ENCODE results near the gene XRRA1. TPM values are rescaled to one million over a fixed set of nuclear protein-coding genes. Genes with fewer than 3 reads are reported as not detected.

The XRRA1 gene
- total and polyA plus RNA-seq, 9 donors: 4.2 to 31.1 (median 13.0) TPM

GRCh38 chr11:74937696-74938475 lies 11.0 kb downstream of the XRRA1 start:
- TF ChIP-seq EP300 (IDR thresholded peaks at IDR 0.05): no peak
- TF ChIP-seq POLR2A (IDR thresholded peaks at IDR 0.05): no peak
- no peak for TF ChIP-seq CTCF (IDR thresholded peaks at IDR 0.05)
- Histone ChIP-seq H3K27ac (no peak overlapping the region), H3K4me1 (ENCODE audit: insufficient read depth) (no peaks in the 10 kb centered on the region), H3K4me3 (no peak overlapping the region), H3K27me3 (no peaks in the 10 kb centered on the region), H3K36me3 (no peaks in the 10 kb centered on the region), H3K9me3 (no peaks in the 10 kb centered on the region)
- 90 to 91% (median 91%) methylated on average over 5 of the region's 5 CpGs for WGBS, 3 donors
- DNase-seq: no peak
- intact Hi-C loops (cut with DNase I): no loop called here

DNA sequence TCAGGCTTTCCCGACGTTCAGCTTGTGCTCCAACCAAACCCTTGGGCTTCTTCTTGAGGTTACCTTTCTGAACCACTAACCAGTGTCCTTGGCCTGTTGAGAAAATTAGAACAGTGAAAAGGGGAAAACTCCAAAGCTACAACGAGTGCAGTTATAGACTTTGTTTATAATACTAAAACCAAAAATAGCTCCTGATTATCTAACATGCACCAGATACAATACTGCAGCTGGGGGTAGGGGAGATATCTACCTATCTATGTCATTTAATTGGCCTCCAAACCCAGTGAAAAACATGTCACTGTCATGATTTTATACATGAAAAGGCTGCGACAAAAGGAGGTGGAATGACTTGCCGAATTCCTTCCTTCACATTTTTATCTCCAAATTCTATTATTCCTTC lies 11.9 kb downstream of the XRRA1 start:
- no peaks in the 10 kb centered on the region for H3K27me3 ChIP-seq
- no peaks in the 10 kb centered on the region for H3K9me3 ChIP-seq
- WGBS, 3 donors: 70 to 82% (median 70%) methylated on average over 5 of the region's 5 CpGs
- H3K4me1 ChIP-seq (ENCODE audit: insufficient read depth): no peaks in the 10 kb centered on the region
- TF ChIP-seq CTCF (IDR thresholded peaks at IDR 0.05) (no peak), EP300 (IDR thresholded peaks at IDR 0.05) (no peak), POLR2A (IDR thresholded peaks at IDR 0.05) (no peak)
- no peaks in the 10 kb centered on the region for H3K36me3 ChIP-seq
- no peak overlapping the region for H3K27ac ChIP-seq
- H3K4me3 ChIP-seq: no peak overlapping the region
- intact Hi-C loops (cut with DNase I): no loop called here
- no peak for DNase-seq

GRCh38 chr11:74936087-74936486 lies 12.8 kb downstream of the XRRA1 start:
- Histone ChIP-seq H3K9me3 (no peaks in the 10 kb centered on the region), H3K27me3 (no peaks in the 10 kb centered on the region), H3K4me3 (no peak overlapping the region), H3K27ac (no peak overlapping the region), H3K4me1 (ENCODE audit: insufficient read depth) (no peaks in the 10 kb centered on the region), H3K36me3 (no peaks in the 10 kb centered on the region)
- WGBS, 3 donors: 71 to 79% (median 73%) methylated on average over 2 of the region's 2 CpGs
- intact Hi-C loops (cut with DNase I): no loop called here
- DNase-seq: no peak
- no peak for TF ChIP-seq CTCF (IDR thresholded peaks at IDR 0.05)
- no peak for TF ChIP-seq EP300 (IDR thresholded peaks at IDR 0.05)
- no peak for TF ChIP-seq POLR2A (IDR thresholded peaks at IDR 0.05)

DNA sequence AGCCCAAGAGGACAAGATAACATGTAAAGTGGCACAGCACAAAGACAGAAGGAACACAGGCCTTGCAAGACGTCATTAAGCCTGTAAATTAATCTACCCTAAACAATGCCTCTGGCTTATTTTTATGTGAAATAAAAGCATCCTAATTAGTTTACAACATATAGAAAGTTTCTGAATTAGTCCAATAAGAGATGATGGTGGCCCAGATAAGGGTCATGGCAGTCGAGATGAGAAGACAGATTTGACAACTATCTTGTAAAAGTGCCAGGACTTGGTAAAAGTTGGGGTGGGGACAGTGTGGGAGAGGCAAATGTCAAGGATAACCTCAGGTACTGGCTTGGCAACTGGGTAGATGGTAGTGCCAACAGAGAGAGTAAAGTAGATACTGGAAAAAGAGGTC lies 13.6 kb downstream of the XRRA1 start:
- H3K4me3 ChIP-seq: no peak overlapping the region
- DNase-seq: no peak
- TF ChIP-seq POLR2A (IDR thresholded peaks at IDR 0.05) (no peak), CTCF (IDR thresholded peaks at IDR 0.05) (no peak), EP300 (IDR thresholded peaks at IDR 0.05) (no peak)
- intact Hi-C loops (cut with DNase I): no loop called here
- 70 to 80% (median 71%) methylated on average over 2 of the region's 2 CpGs for WGBS, 3 donors
- no peaks in the 10 kb centered on the region for H3K9me3 ChIP-seq
- no peaks in the 10 kb centered on the region for H3K36me3 ChIP-seq
- no peaks in the 10 kb centered on the region for H3K27me3 ChIP-seq
- H3K4me1 ChIP-seq (ENCODE audit: insufficient read depth): no peaks in the 10 kb centered on the region
- H3K27ac ChIP-seq: no peak overlapping the region

All from ovary (tissue), 9 donors.